ENCODE data around the gene GPX3. TPM values are rescaled to one million over a fixed set of nuclear protein-coding genes. Genes with fewer than 3 reads are reported as not detected.

Gene GPX3
- total and polyA plus RNA-seq, 10 of the 15 experiments (the other 5 are each of a cell fraction or from before 2014, with no cell fraction given), result 0.04 to 1.0 (median 0.15) TPM; not detected in 3

DNA sequence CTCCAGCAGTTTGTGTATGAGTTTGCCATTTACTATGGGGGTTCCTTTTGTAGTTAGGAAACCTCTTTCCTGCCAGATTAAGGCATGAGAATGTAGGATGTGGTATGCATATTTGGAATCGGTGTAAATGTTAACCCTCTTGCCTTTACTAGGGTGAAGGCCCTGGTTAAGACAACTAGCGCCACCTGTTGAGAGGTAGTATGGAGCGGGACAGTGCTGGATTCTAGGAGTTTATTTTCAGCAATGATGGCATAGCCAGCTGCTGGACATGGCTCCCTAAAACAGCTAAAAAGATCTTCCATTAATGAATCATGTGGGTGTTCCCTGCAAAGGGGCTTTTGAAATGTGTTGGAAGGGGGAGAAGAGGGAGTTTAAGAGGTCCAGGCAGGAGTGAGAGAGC, 30.7 kb upstream of the GPX3 start:
- Histone ChIP-seq H3K27me3 (replicated peaks in 1 of 2; ENCODE audit: control insufficient read depth in 2 of 2, insufficient read depth in 2 of 2, low read length in 1 of 2) (no peaks in the 10 kb centered on the region), H3K4me3 (no peak overlapping the region), H3K4me2 (ENCODE audit: control insufficient read depth, insufficient read depth) (no peak overlapping the region), H3K9ac (ENCODE audit: control insufficient read depth, insufficient read depth, low read length) (no peak overlapping the region), H3K36me3 (ENCODE audit: control insufficient read depth in 2 of 2, insufficient read depth in 2 of 2, low read length in 1 of 2) (no peaks in the 10 kb centered on the region), H4K20me1 (ENCODE audit: control insufficient read depth, insufficient read depth) (no peaks in the 10 kb centered on the region), H3K79me2 (ENCODE audit: control insufficient read depth, insufficient read depth, low read length) (no peaks in the 10 kb centered on the region), H2AFZ (ENCODE audit: control insufficient read depth, low read depth, low read length) (no peak overlapping the region), H3K9me3 (replicated peaks; ENCODE audit: control insufficient read depth, insufficient read depth, low read length) (no peaks in the 10 kb centered on the region; the same call in 2 of the 3 replicates), H3K4me1 (ENCODE audit: control insufficient read depth, insufficient read depth, low read length) (no peaks in the 10 kb centered on the region), H3K27ac (ENCODE audit: control insufficient read depth, insufficient read depth) (no peak overlapping the region)
- in situ Hi-C loops (cut with MboI), result no loop called here
- ChIA-PET POLR2A (no interaction called here), RAD21 (ENCODE audit: unreplicated experiment) (interaction anchor here (1.0 to 1.4 kb wide), 3 partner anchors 175 to 430 kb away, joined by 3 to 4 read pairs (median 3); no protein-coding TSS in a partner anchor), SMC1A (ENCODE audit: uncharacterized antibody, unreplicated experiment) (no interaction called here), CTCF (interaction anchor here (0.8 to 1.4 kb wide), 4 partner anchors 9 to 230 kb away, joined by 3 to 5 read pairs (median 4); no protein-coding TSS in a partner anchor)
- FAIRE-seq, result no peak
- WGBS (ENCODE audit: insufficient coverage, insufficient replicate concordance, low lambda C conversion rate, missing lambda C conversion rate), result 0% methylated on average over 3 of the region's 3 CpGs
- no TSS peak for BruUV-seq (replicated peaks)
- TF ChIP-seq SMC3 (IDR thresholded peaks at IDR 0.05; ENCODE audit: borderline replicate concordance, low read length), result peak; percentile 25; the same call in 1 of the 2 replicates
- TF ChIP-seq, protein P1, sequence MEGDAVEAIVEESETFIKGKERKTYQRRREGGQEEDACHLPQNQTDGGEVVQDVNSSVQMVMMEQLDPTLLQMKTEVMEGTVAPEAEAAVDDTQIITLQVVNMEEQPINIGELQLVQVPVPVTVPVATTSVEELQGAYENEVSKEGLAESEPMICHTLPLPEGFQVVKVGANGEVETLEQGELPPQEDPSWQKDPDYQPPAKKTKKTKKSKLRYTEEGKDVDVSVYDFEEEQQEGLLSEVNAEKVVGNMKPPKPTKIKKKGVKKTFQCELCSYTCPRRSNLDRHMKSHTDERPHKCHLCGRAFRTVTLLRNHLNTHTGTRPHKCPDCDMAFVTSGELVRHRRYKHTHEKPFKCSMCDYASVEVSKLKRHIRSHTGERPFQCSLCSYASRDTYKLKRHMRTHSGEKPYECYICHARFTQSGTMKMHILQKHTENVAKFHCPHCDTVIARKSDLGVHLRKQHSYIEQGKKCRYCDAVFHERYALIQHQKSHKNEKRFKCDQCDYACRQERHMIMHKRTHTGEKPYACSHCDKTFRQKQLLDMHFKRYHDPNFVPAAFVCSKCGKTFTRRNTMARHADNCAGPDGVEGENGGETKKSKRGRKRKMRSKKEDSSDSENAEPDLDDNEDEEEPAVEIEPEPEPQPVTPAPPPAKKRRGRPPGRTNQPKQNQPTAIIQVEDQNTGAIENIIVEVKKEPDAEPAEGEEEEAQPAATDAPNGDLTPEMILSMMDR (IDR thresholded peaks at IDR 0.05 in 2 of 3, conservative IDR thresholded peaks at IDR 0.05 in 1 of 3; ENCODE audit: control insufficient read depth in 2 of 3, extremely low read depth in 1 of 3, insufficient read depth in 1 of 3, low read depth in 3 of 3, low read length in 3 of 3), result peak; percentile 29 to 46 (median 38); a peak in 3 of 6 replicates
- TF ChIP-seq, protein P2, sequence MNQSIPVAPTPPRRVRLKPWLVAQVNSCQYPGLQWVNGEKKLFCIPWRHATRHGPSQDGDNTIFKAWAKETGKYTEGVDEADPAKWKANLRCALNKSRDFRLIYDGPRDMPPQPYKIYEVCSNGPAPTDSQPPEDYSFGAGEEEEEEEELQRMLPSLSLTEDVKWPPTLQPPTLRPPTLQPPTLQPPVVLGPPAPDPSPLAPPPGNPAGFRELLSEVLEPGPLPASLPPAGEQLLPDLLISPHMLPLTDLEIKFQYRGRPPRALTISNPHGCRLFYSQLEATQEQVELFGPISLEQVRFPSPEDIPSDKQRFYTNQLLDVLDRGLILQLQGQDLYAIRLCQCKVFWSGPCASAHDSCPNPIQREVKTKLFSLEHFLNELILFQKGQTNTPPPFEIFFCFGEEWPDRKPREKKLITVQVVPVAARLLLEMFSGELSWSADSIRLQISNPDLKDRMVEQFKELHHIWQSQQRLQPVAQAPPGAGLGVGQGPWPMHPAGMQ (IDR thresholded peaks at IDR 0.05; ENCODE audit: borderline replicate concordance), result no peak
- no peak for TF ChIP-seq CBFB (IDR thresholded peaks at IDR 0.05; ENCODE audit: low read depth)
- peak; percentile 52 for TF ChIP-seq RAD21 (IDR thresholded peaks at IDR 0.05; ENCODE audit: insufficient read depth, low read depth, low read length)
- ATAC-seq, result peak; percentile 80
- intact Hi-C loops (cut with micrococcal nuclease; ENCODE audit: unreplicated experiment), result loop anchor here (10.0 kb wide), 1 partner anchor 185 kb away; no protein-coding TSS in a partner anchor
- no peak for DNase-seq (ENCODE audit: low read depth, low spot score)
